Suprapubic skin (tissue), 4 donors: ENCODE results near the gene SGPL1.

Experiments used
- CTCF ChIP-seq, 2 donors: fragments of 200-600 bp in 1 of 2; fragments of 450-650 bp in 1 of 2; sonication (generic) in 1 of 2; IDR thresholded peaks; one replicate each; pipeline ENCODE4 v1.5.1; 2016 to 2019; ENCODE audit warnings: antibody characterized with exemption in 2 of 2, mild to moderate bottlenecking in 1 of 2, moderate library complexity in 1 of 2
- EP300 ChIP-seq: sonication (generic); formaldehyde crosslinking; IDR thresholded peaks from one replicate; pipeline ENCODE4 v1.6.1; 2017; ENCODE audit warnings: antibody characterized with exemption
- POLR2A ChIP-seq, 2 donors: fragments of 450-650 bp; IDR thresholded peaks; one replicate each; pipeline ENCODE4 v1.6.1; 2017; ENCODE audit warnings: antibody characterized with exemption in 2 of 2, mild to moderate bottlenecking in 2 of 2, moderate library complexity in 2 of 2
- POLR2AphosphoS5 ChIP-seq, 3 donors: sonication (generic); formaldehyde crosslinking; IDR thresholded peaks; one replicate each; pipeline ENCODE4 v1.6.1; 2017; ENCODE audit warnings: antibody characterized with exemption in 3 of 3

GRCh38 chr10:70884741-70885140 lies 69.0 kb downstream of the SGPL1 start:
- TF ChIP-seq CTCF (IDR thresholded peaks at IDR 0.05) (no peak), POLR2AphosphoS5 (IDR thresholded peaks at IDR 0.05) (no peak), POLR2A (IDR thresholded peaks at IDR 0.05) (no peak), EP300 (no peak)
